Inflammatory macrophage treated with lipopolysaccharide for 4 hours (primary cell): ENCODE measurements around the gene MYH16.
"Not testable (repeated sequence)": the region's sequence is repeated elsewhere in the genome, so short reads cannot be mapped to it uniquely, and the experiment has no call there.

ENCODE experiments used
- DNase-seq: peaks from one replicate; pipeline ENCODE4 v3.0.0-alpha.2; 2020

The MYH16 gene

GRCh38 chr7:99258501-99258900 lies 14.1 kb upstream of the MYH16 start:
- no peak for DNase-seq

GRCh38 chr7:99260395-99260794 lies 12.2 kb upstream of the MYH16 start:
- DNase-seq, result no peak

- DNase-seq, result no peak
Measured at GRCh38 chr7:99261646-99262045, 11.0 kb upstream of the MYH16 start.

- DNase-seq, result no peak
Measured at GRCh38 chr7:99265848-99266480, 6.7 kb upstream of the MYH16 start.

- DNase-seq, result no peak
Measured at GRCh38 chr7:99267481-99267840, 5.2 kb upstream of the MYH16 start.

- no peak for DNase-seq
Measured at GRCh38 chr7:99267841-99268576, 4.6 kb upstream of the MYH16 start.

- DNase-seq, result no peak
Measured at GRCh38 chr7:99268577-99268908, 4.1 kb upstream of the MYH16 start.

- DNase-seq, result no peak
Measured at GRCh38 chr7:99270702-99271101, 1.9 kb upstream of the MYH16 start.

GRCh38 chr7:99273561-99273960 lies 922 bp downstream of the MYH16 start:
- not testable (repeated sequence) for DNase-seq

GRCh38 chr7:99274908-99275307 lies 2.3 kb downstream of the MYH16 start:
- DNase-seq, result not testable (repeated sequence)

- no peak for DNase-seq
Measured at GRCh38 chr7:99275496-99275895, 2.9 kb downstream of the MYH16 start.

GRCh38 chr7:99278180-99278579 lies 5.5 kb downstream of the MYH16 start:
- no peak for DNase-seq

- DNase-seq, result not testable (repeated sequence)
Measured at GRCh38 chr7:99284165-99284564, 11.5 kb downstream of the MYH16 start.

- DNase-seq, result no peak
Measured at GRCh38 chr7:99287779-99288534, 15.3 kb downstream of the MYH16 start.

GRCh38 chr7:99289185-99289584 lies 16.5 kb downstream of the MYH16 start:
- DNase-seq, result no peak

- DNase-seq, result not testable (repeated sequence)
Measured at GRCh38 chr7:99290148-99290547, 17.5 kb downstream of the MYH16 start.

GRCh38 chr7:99290980-99291607 lies 18.5 kb downstream of the MYH16 start:
- no peak for DNase-seq

- no peak for DNase-seq
Measured at GRCh38 chr7:99292127-99292526, 19.5 kb downstream of the MYH16 start.

GRCh38 chr7:99293167-99293566 lies 20.5 kb downstream of the MYH16 start:
- DNase-seq, result no peak

GRCh38 chr7:99293650-99294049 lies 21.0 kb downstream of the MYH16 start:
- no peak for DNase-seq

GRCh38 chr7:99296471-99296870 lies 23.8 kb downstream of the MYH16 start:
- DNase-seq, result no peak

- DNase-seq, result no peak
Measured at GRCh38 chr7:99301496-99301895, 28.9 kb downstream of the MYH16 start.

- peak; percentile 19 for DNase-seq
Measured at GRCh38 chr7:99305473-99306260, 33.0 kb downstream of the MYH16 start.
